Measurements from ENCODE around the gene SLC6A19. TPM values are rescaled to one million over a fixed set of nuclear protein-coding genes. Genes with fewer than 3 reads are reported as not detected.
"Not testable (repeated sequence)": the region's sequence is repeated elsewhere in the genome, so short reads cannot be mapped to it uniquely, and the experiment has no call there.

The SLC6A19 gene
- total RNA-seq: not detected

GRCh38 chr5:1201327-1202025 lies at the start of gene SLC6A19:
SLC6A19 (plus strand) TSS chr5:1201595; CDS start chr5:1201651, 56 bp downstream.
- Mint-ChIP-seq H3K36me3 (no peaks in the 10 kb centered on the region), H3K9me3 (no peaks in the 10 kb centered on the region), H3K4me1 (ENCODE audit: low read depth) (no peaks in the 10 kb centered on the region), H3K4me3 (no peak within 1 kb of the TSS), H3K27me3 (peaks cover 1% of the 10 kb centered on the region), H3K27ac (no peak within 1 kb of the TSS)
- CTCF ChIA-PET: no interaction called here
- POLR2A ChIA-PET: no interaction called here
- intact Hi-C loops (cut with micrococcal nuclease): no loop called here
- DNase-seq: no peak

DNA sequence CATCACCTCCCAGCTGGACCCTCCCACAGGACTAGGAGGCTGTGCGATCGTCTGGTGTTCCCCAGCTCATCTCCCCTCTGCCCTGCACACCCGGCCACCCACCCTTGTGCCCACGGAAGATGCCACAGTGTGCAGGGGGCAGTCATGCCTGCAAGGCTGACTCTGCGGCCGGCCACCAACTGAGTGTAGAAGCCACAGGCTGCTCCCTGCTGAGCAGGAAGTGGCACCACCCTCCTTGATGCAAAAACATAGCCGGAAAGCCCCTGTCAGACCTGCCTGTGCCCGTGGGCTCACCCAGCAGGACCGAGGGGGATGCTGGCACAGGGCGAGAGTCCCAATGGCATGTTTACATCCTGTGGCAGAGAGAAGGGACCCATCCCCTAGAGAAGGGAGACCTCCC lies 49.2 kb upstream of the SLC6A19 start:
- intact Hi-C loops (cut with micrococcal nuclease): no loop called here
- Mint-ChIP-seq H3K4me1 (ENCODE audit: low read depth) (peaks cover 3% of the 10 kb centered on the region), H3K9me3 (peaks cover 1% of the 10 kb centered on the region), H3K27ac (no peak overlapping the region), H3K4me3 (no peak overlapping the region), H3K27me3 (peaks cover 31% of the 10 kb centered on the region), H3K36me3 (no peaks in the 10 kb centered on the region)
- POLR2A ChIA-PET: no interaction called here
- no peak for DNase-seq
- CTCF ChIA-PET: interaction anchor here (1.2 kb wide), 1 partner anchor 15 kb away, joined by 3 read pairs; no protein-coding TSS in a partner anchor

GRCh38 chr5:1152771-1153282 lies 48.6 kb upstream of the SLC6A19 start:
- Mint-ChIP-seq H3K27me3 (peaks cover 38% of the 10 kb centered on the region), H3K4me1 (ENCODE audit: low read depth) (peaks cover 3% of the 10 kb centered on the region), H3K36me3 (no peaks in the 10 kb centered on the region), H3K27ac (no peak overlapping the region), H3K4me3 (no peak overlapping the region), H3K9me3 (peaks cover 6% of the 10 kb centered on the region)
- intact Hi-C loops (cut with micrococcal nuclease): no loop called here
- POLR2A ChIA-PET: no interaction called here
- CTCF ChIA-PET: no interaction called here
- DNase-seq: no peak

DNA sequence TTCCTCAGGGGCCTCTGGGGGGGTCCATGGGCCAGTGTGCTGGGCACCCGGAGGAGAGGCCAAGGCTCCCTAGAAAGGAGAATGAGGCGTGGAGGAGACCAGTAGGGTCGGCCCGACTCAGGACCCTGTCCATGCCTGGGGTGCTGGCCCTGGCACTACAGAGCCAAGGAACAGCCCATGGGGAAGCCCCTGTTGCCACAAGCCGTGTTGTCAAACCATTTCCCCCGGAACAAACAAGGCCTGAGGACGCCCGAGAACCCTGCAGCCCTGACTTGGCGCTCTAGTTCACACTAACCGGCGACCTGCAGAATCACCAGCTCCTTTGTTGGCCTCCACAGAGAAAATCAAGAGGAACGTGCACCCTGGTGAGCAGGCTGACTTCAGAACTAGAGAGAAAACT lies 48.0 kb upstream of the SLC6A19 start:
- DNase-seq: no peak
- Mint-ChIP-seq H3K27ac (no peak overlapping the region), H3K9me3 (peaks cover 6% of the 10 kb centered on the region), H3K4me1 (ENCODE audit: low read depth) (peaks cover 3% of the 10 kb centered on the region), H3K4me3 (no peak overlapping the region), H3K27me3 (peaks cover 41% of the 10 kb centered on the region), H3K36me3 (no peaks in the 10 kb centered on the region)
- intact Hi-C loops (cut with micrococcal nuclease): no loop called here
- ChIA-PET CTCF (no interaction called here), POLR2A (no interaction called here)

GRCh38 chr5:1155191-1156032 lies 46.0 kb upstream of the SLC6A19 start:
- peaks cover 6% of the 10 kb centered on the region for H3K9me3 Mint-ChIP-seq
- no peak for DNase-seq
- no peak overlapping the region for H3K4me3 Mint-ChIP-seq
- H3K27ac Mint-ChIP-seq: no peak overlapping the region
- peaks cover 3% of the 10 kb centered on the region for H3K4me1 Mint-ChIP-seq (ENCODE audit: low read depth)
- CTCF ChIA-PET: no interaction called here
- POLR2A ChIA-PET: interaction anchor here (0.7 kb wide), 1 partner anchor 12 kb away, joined by 3 read pairs; no protein-coding TSS in a partner anchor
- no peaks in the 10 kb centered on the region for H3K36me3 Mint-ChIP-seq
- peaks cover 48% of the 10 kb centered on the region for H3K27me3 Mint-ChIP-seq
- intact Hi-C loops (cut with micrococcal nuclease): no loop called here

GRCh38 chr5:1156033-1156753 lies 45.2 kb upstream of the SLC6A19 start:
- intact Hi-C loops (cut with micrococcal nuclease): no loop called here
- H3K36me3 Mint-ChIP-seq: no peaks in the 10 kb centered on the region
- no peak overlapping the region for H3K4me3 Mint-ChIP-seq
- ChIA-PET CTCF (no interaction called here), POLR2A (no interaction called here)
- no peak for DNase-seq
- H3K4me1 Mint-ChIP-seq (ENCODE audit: low read depth): peaks cover 3% of the 10 kb centered on the region
- peaks cover 46% of the 10 kb centered on the region for H3K27me3 Mint-ChIP-seq
- no peak overlapping the region for H3K27ac Mint-ChIP-seq
- peaks cover 6% of the 10 kb centered on the region for H3K9me3 Mint-ChIP-seq

DNA sequence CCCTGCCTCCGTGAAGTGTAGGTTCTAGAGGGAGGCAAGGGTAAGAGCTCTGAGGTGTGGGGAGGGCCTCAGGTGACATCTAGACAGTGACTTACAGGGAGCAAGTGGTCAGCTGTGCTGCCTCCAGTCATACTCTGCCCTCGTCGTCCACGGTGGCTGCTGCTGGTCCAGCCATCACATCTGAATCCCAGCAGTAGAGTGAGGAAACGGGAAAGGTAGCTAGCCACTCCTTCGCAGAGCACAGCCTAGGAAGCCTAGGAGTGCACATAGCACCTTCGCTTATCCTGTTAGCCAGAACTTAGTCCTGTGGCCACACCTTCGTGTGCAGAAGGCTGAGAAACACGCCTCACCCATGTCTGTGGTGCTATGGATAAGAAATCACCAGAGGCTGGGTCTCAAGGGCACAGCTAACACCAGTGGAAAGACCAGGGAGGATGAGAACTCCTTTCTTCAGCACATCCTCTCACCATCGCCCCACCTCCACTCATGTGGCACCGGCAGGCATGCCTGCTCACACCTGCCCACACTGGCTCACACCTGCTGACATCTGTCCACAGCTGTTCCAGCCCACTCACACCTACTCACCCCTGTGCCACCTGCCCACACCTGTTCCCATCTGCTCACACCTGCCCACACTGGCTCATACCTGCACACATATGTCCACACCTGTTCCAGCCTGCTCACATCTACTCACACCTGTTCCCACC lies 44.5 kb upstream of the SLC6A19 start:
- Mint-ChIP-seq H3K36me3 (no peaks in the 10 kb centered on the region), H3K27ac (no peak overlapping the region), H3K4me3 (no peak overlapping the region), H3K4me1 (ENCODE audit: low read depth) (peaks cover 3% of the 10 kb centered on the region), H3K9me3 (peaks cover 6% of the 10 kb centered on the region), H3K27me3 (peaks cover 45% of the 10 kb centered on the region)
- CTCF ChIA-PET: no interaction called here
- intact Hi-C loops (cut with micrococcal nuclease): no loop called here
- POLR2A ChIA-PET: no interaction called here
- no peak for DNase-seq

DNA sequence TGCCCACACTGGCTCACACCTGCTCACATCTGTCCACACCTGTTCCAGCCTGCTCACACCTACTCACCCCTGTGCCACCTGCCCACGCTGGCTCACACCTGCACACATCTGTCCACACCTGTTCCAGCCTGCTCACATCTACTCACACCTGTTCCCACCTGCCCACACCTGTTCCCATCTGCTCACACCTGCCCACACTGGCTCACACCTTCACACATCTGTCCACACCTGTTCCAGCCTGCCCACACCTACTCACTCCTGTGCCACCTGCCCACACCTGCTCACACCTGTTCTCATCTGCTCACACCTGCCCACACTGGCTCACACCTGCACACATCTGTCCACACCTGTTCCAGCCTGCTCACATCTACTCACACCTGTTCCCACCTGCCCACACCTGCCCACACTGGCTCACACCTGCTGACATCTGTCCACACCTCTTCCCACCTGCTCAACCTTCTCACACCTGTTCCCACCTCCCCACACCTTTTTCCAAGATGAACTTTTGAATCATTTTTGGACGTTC lies 43.9 kb upstream of the SLC6A19 start:
- H3K4me1 Mint-ChIP-seq (ENCODE audit: low read depth); POLR2A ChIA-PET; intact Hi-C loops (cut with micrococcal nuclease); DNase-seq; H3K36me3 Mint-ChIP-seq; H3K4me3 Mint-ChIP-seq; H3K9me3 Mint-ChIP-seq; H3K27ac Mint-ChIP-seq; CTCF ChIA-PET: not testable (repeated sequence)
- H3K27me3 Mint-ChIP-seq: peaks cover 41% of the 10 kb centered on the region

DNA sequence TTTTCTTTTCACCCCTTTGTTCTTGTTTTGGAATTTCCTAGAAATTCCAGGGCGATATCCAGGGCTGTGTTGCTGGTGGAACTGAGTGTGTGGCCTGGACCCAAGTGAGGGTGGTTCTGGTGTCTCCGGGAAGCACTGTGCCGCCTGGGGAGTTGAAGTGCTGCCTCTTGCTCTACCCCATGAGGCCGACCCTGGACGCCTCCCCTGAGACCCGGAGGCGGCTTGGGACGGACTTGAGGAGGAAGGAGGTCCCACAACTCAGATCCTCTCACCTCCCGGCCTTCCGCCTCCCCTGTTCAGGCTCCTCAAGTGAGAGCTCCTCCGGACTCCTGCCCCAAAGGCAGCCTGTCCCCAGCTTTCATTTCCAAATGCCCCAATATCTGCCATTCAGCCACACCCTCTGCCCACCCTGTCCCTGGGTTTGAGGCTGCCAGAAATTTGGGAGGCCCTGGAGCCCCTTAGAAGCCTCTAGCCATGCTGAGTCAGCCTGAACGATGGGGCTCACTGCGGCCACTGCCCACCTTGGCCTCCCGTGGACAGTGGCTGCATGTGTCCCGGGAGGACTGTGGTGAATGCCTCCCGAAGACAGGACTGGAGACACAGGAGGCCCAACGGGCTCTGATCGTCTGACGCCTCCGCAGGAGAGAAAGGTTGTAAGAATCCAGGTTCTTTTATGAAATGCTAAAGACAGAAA lies 42.6 kb upstream of the SLC6A19 start:
- no peak overlapping the region for H3K27ac Mint-ChIP-seq
- H3K36me3 Mint-ChIP-seq: no peaks in the 10 kb centered on the region
- H3K27me3 Mint-ChIP-seq: peaks cover 32% of the 10 kb centered on the region
- no peak for DNase-seq
- intact Hi-C loops (cut with micrococcal nuclease): no loop called here
- H3K9me3 Mint-ChIP-seq: peaks cover 6% of the 10 kb centered on the region
- no peak overlapping the region for H3K4me3 Mint-ChIP-seq
- POLR2A ChIA-PET: no interaction called here
- peaks cover 3% of the 10 kb centered on the region for H3K4me1 Mint-ChIP-seq (ENCODE audit: low read depth)
- CTCF ChIA-PET: no interaction called here

GRCh38 chr5:1159341-1159675 lies 42.1 kb upstream of the SLC6A19 start:
- no peak overlapping the region for H3K4me3 Mint-ChIP-seq
- no peak overlapping the region for H3K27ac Mint-ChIP-seq
- H3K9me3 Mint-ChIP-seq: peaks cover 6% of the 10 kb centered on the region
- intact Hi-C loops (cut with micrococcal nuclease): no loop called here
- ChIA-PET POLR2A (no interaction called here), CTCF (no interaction called here)
- DNase-seq: no peak
- no peaks in the 10 kb centered on the region for H3K36me3 Mint-ChIP-seq
- H3K27me3 Mint-ChIP-seq: peaks cover 28% of the 10 kb centered on the region
- H3K4me1 Mint-ChIP-seq (ENCODE audit: low read depth): peaks cover 3% of the 10 kb centered on the region

- peaks cover 26% of the 10 kb centered on the region for H3K27me3 Mint-ChIP-seq
- CTCF ChIA-PET: no interaction called here
- H3K4me1 Mint-ChIP-seq (ENCODE audit: low read depth): no peaks in the 10 kb centered on the region
- H3K9me3 Mint-ChIP-seq: peaks cover 6% of the 10 kb centered on the region
- POLR2A ChIA-PET: no interaction called here
- H3K36me3 Mint-ChIP-seq: no peaks in the 10 kb centered on the region
- no peak for DNase-seq
- intact Hi-C loops (cut with micrococcal nuclease): loop anchor here (10.0 kb wide), 1 partner anchor 235 kb away; no protein-coding TSS in a partner anchor
- H3K4me3 Mint-ChIP-seq: no peak overlapping the region
- no peak overlapping the region for H3K27ac Mint-ChIP-seq
These were observed 41.5 kb upstream of the SLC6A19 start for GRCh38 chr5:1159774-1160406.

Data from activated CD4-positive, alpha-beta memory T cell treated with anti-CD3 and anti-CD28 coated beads for 36 hours (primary cell).